GM19467 (cell line): ENCODE data around the gene PFKM.
"Not testable (repeated sequence)": the region's sequence is repeated elsewhere in the genome, so short reads cannot be mapped to it uniquely, and the experiment has no call there.

Experiments used
- ATAC-seq: cut with Tn5 transposase; IDR thresholded peaks from one replicate; pipeline ENCODE4 v1.9.1; 2021; ENCODE audit warnings: mild to moderate bottlenecking, moderate library complexity; ENCODE audit not compliant: unreplicated experiment

PFKM gene

DNA sequence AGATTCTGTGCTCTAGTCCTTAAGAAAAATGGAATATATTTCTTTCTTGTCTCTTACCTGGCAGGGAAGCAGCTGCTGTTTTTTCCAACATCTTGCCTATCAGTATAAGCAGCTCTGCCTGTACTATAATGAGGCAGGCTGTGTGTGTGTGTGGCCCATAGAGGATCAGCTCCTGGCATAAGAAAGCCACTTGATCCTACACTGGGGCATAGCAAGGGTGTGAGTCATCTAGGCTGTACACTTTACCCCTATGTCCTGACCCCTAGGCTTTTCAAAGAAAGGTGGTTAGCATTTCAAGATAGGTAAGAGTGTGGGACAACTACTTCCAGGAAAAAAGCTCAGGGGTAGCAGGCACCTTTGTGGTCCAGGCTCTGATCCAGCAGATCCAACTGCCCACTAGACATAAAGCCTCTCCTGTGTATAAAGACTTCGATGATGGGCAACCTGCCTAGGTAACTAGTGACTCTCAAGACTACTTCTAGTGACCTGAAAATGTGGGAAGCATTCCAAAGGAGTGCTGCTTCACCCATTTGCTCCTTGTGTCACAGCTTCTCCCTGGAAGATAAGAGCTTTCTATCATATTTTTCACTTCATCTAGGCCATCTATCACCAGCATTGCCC lies 8.4 kb upstream of the PFKM start:
- no peak for ATAC-seq

DNA sequence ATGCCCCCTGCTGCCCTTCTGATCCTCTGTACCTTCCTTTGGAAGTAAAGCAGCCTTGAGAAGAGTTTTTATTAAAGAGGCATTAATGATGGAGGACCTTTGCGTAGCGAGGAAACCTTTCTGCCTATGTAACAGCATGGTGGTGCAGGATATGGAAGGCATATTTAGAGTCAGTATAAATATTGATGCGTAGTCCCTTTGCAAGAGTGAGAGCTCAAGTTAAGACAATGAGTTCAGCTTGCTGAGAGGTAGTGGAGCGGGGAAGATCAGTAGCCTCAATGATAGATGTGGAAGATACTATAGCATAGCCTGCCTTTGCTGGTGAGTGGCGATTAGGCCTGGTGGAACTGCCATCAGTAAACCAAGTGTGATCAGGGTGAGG lies 7.9 kb upstream of the PFKM start:
- ATAC-seq = not testable (repeated sequence)

DNA sequence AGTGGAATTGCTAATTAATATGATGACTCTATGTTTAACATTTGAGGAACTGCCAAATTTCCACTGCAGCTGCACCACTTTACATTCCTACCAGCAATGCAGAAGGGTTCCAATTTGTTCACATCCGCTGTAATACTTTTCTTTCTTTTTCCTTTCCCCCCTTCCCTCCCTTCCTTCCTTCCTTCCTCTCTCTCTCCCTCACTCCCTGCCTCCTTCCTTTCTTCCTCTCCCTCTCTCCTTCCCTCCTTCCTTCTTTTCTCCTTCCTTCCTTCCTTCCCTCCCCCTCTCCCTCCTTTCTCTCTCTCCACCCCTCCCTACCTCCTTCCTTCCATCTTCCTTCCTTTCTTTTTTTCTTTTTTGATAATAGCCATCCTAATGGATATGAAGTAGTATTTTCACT lies 3.2 kb upstream of the PFKM start:
- ATAC-seq = no peak

DNA sequence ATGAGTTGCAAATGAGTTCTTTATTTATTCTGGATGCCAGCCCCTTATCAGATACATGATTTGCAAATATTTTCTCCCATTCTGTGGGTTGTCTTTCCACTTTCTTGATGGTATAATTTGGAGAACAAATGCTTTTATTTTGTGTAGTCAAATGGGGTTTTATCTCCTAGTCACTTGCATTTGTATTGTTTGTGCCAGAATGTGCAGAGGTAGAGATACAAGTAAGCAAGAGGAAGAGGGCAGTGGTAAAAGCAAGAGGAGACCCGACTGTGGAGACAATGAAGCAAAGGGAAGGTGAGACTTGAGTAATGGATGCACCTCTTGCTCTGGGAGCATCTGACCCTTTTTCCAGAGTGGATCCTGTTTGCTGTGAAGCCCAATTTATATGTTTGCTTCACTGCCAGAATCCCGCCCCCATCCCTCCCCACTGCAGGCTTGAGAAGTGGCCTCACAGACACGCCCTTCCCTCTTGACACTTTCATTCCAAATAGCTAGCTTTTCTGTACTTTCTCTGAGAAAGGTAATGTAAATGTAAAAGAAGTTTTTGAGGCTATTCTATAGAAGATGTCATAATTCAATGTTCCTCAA lies 786 bp upstream of the PFKM start:
- no peak for ATAC-seq

DNA sequence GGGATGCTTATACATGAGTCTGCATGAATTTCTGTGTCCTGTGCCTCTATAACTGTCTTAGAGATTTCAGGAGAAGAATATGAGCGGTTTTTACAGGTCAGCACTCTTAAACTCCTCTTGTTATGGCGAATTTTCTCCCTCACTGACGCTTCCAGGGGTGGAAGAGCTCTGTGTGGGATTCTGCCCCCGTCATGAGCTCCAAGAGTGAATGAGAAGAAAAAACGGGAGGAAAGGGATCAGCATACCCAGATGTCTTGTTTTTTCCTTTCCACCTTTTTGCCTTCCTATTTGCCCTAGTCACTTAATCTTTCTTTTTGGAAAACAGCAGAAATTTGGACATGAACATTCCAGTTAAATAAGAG lies 651 bp downstream of the PFKM start:
- no peak for ATAC-seq

DNA sequence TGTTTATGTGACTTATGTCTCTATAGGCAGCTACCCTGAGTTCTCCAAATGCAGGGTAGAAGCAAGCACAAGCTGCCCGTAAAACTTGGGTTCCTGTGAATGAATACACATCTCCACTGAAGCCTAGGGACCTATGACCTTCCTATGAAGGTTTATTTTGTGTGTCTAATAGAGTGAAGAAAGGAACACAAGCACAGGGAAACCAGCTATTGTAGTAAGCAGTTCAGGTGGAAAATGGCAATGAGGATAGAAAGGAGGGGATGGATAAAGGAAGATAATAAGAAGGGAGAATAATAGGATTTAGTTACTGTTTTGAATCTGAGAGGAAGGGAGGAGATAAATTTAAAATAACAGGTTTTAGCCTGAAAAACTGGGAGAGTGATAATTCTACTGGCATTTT lies 2.4 kb downstream of the PFKM start:
- no peak for ATAC-seq

DNA sequence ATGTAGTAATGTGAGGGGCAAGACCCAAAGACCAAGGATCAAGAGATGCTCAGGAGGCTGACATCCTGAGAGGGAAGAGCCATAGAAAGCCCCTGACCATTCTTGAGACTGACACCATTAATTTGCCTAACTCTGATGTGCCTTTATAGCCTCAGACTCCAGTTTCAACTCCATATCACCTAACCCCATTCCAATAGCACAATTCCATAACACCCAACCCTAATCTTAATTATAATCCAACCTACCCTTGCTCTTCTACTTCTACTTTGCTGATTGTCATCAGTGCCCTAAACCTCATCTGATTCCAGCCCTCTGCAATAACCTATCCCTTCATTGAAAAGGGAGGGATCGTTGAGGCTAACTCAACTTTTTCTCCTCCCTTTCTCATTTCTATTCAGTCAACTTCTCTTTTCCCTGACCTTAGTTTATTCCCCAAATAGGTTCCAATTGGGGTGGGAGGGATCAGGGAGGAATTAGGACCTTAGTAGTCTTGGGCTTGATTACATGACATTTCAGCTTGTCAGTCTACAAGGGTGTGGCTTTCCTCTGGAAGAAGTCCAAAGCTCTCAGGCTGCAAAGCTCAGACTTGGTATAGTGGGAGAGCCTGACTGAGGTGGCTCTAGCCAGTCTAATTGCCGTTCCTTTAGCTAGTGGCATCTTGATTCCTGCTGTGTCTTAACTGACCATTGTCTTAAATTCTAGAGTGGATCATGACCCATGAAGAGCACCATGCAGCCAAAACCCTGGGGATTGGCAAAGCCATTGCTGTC lies 3.1 kb downstream of the PFKM start:
- ATAC-seq = no peak

DNA sequence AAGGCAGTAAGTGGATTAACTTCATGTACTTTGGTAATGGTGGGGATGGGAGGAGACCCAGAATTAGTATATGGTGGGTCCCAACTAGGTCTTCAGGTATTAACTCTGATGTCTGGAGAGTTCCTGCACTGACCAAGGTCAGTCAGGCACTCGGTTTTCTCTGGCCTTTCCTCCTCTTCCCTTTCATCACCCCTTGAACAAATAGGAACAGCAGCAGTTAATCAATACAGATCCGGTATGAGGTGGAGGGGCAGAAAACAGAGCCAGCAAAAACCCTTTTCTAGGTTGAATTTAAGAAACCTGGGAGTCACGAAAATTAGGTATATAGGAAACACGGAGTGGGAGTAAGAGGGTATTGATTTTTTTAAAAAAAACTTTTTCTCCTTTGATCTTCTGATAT lies 4.0 kb downstream of the PFKM start:
- no peak for ATAC-seq

DNA sequence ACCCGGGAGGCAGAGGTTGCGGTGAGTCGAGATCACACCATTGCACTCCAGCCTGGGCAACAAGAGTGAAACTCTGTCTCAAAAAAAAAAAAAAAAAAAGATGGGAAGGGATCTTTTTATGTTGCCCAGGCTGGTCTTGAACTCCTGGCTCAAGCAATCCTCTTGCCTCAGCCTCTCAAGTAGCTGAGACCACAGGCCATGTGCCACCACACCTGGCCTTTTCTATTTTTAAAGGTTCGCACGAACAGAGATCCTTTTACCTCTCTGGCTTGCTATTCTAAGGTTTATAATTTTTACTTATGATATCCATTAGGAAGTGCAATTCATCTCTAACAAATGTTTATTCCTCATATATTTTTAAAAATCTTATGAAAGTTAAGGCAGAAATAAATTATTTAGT lies 6.4 kb downstream of the PFKM start:
- ATAC-seq = not testable (repeated sequence)

DNA sequence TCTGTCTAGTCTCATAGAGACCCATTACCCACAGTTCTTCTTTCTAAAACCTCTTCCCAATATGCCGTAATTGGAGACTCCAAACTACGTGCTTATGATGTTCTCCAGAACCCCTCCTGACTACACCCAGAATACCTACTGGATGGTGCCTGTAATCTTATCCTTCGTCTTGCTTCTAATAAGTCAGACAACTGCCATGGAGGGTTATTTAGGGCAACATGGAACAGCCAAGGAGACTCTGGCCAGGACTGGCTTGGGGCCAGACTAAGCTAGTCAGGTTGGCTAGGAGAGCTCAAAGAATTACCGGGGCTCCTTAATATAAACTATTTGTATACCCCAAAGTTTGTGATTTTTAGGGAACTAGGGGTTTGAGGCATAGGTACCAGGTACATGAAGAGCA lies 6.8 kb downstream of the PFKM start:
- no peak for ATAC-seq

DNA sequence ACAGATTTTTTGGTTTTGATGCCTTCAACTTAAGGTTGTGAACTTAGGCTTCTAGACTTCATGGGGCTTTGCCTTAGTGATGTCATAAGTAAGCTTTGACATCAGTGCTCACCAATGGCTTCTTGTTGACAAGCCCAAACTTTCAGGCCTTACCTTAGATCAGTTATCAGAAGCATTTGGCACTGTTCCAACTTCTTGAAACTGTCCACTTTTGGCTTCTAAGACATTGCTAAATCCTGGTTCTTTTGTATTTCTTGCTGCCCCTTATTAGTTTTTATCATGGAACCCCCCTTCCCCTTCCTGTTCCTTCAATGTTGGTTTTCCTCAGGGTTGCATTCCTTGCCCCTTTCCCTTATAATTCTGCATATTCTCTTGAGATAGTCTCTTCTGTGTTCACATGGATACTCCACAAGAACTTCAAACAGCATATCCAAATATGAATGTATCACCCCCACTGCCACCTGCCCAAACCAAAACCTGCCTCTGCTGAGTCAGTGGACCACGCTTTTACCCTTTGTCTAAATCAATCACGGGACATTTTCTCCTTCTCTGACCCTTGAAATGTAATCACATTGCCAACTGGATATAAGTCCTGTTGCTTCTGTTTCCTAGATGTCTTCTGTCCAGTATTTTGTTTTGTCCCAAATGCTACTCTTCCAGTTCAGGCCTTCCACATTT lies 7.9 kb downstream of the PFKM start:
- no peak for ATAC-seq

DNA sequence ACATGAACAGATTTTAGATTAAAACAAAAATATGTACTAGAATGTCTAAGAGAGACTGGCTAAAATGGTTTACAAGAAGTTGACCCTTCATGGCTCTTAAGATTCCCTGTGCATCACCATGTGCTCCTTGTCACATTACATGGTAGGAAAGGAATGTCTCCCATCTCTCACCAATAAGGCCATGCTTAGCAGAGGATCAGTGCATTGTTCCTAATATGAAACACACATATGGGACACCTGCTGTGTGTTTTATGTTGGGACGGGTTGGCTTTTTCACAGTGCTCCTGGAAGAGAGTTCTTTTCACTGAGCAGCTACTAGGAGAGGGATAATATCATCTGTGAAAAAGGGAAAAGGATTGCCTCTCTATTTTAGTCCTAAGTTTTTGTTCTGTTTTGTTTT lies 9.6 kb downstream of the PFKM start:
- no peak for ATAC-seq

DNA sequence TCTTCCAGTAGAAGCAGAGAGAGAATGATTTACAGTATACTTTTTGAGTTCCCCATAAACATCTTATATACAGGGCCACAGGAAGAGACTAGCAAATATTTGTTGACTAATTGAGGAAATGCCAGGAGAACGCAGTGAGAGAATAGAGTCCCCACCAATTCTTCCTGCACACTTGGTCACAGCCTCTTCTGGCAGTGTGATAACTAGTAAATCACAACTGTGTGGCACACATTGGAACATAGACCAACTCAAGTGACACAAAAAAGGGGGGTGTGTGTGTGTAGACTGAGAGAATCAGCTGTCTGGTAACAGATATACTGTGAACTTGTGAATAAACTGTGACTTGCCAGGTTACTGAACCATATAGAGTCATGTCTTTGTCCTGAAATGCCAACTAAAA lies 10.2 kb downstream of the PFKM start:
- ATAC-seq = no peak

DNA sequence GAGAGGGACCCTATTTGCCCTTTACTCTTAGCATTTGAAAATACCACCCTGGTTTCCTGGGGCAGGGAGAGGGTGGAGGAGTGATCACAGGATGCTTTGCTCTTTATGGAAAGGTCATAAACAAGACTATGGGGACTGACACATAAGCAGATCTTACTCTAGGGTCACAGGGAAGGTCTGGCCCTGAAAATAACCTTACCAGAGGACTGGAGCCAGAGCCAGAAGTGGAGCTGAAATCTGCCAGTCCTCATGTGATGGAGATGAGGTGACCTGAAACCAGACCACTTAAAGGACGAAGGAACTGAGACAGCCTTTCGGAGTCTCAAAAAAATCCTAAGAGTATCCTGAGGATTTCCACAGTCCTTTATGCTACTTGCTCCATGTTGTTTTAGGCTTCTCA lies 12.4 kb downstream of the PFKM start:
- no peak for ATAC-seq

DNA sequence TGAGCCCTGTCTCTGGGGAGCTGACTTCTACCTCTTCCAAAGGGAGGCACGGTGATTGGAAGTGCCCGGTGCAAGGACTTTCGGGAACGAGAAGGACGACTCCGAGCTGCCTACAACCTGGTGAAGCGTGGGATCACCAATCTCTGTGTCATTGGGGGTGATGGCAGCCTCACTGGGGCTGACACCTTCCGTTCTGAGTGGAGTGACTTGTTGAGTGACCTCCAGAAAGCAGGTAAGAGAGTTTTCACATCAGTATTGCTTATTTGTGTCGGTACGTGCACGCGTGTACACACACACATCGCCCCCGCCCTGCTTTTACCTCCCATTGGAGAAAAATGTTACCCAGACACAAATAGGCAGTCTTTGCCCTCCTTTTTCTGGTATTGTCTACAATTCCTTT lies 13.7 kb downstream of the PFKM start:
- no peak for ATAC-seq

DNA sequence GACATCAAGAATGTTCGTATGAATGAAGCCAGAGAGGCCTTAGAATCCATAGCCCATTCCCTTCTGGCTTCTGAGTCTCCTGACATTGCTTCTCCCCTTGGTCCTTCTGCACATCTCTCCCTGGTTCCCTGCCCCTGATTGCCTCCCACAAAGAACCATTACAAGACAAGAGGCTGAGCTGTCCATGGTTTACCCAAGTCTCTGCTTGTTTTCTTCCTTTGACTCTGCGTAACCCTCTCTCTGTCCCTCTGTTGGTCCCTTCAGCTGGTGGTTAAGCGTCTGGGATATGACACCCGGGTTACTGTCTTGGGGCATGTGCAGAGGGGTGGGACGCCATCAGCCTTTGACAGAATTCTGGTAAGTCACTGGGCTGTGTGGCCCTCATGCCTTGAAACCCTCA lies 15.9 kb downstream of the PFKM start:
- no peak for ATAC-seq

DNA sequence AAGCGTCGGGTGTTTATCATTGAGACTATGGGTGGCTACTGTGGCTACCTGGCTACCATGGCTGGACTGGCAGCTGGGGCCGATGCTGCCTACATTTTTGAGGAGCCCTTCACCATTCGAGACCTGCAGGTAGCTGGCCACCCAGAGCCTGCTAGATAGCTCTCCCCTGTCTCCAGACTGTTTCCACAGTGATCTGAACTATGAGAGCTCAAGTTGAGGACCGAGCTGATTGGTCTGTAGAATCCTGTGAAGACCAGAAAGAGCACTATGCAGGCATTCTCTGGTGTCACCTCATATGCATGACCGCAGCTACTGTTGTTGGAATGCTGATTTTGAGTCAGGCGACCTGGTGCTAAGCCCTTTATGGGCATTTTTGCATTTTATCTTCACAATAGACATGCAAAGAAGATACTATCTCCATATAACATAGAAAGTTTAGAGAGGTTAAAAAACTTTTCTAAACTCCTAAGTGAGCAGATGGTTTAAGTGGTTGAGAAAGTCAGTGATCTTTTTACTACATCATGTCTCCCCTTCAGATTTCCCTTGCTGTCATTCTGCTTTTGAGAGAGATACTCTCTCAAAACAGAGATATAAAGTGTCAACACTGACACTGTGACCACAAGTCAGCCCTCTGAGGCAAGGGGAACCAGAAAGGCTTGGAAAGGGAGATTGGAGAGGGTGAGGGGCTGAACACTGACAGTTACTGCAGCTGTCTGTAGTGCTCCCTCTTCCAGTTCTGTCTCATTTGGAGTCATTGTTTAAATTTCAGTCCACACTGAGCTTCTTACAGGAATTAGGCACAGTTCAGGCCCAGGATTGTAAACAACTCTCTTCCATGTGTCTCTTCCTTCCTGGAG lies 23.9 kb downstream of the PFKM start:
- no peak for ATAC-seq

DNA sequence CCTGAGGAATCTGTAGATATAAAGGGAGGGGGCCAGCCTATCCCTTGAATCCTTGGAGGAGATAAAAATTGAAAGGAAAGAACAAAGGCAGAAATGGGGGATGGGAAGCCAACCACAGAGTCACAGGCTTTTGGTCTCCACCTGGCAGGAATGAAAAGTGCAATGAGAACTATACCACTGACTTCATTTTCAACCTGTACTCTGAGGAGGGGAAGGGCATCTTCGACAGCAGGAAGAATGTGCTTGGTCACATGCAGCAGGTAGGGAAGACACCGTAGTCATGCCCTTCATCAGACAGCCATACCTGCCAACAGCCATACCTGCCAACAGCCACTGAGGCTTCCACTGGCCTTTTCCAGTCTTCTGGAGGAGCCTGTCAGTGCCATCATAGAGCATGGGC lies 24.7 kb downstream of the PFKM start:
- no peak for ATAC-seq

DNA sequence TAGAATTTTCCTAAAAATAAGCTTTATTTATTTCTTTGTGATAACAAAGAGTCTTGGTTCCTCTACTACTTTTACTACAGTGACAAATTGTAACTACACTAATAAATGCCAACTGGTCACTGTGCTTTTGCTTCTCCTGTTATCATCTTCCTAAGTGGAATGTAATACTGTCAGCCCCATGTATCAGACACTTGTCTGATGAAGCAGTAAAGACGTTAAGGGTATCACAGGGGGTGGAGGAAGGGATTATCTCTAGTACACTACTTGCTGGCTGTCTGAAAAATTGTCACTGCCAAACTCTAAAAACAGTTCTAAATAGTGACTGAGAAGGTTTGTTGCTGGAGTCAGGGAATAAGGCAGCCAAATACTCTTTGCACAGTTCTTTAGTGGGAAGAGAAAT lies 26.8 kb downstream of the PFKM start:
- no peak for ATAC-seq

DNA sequence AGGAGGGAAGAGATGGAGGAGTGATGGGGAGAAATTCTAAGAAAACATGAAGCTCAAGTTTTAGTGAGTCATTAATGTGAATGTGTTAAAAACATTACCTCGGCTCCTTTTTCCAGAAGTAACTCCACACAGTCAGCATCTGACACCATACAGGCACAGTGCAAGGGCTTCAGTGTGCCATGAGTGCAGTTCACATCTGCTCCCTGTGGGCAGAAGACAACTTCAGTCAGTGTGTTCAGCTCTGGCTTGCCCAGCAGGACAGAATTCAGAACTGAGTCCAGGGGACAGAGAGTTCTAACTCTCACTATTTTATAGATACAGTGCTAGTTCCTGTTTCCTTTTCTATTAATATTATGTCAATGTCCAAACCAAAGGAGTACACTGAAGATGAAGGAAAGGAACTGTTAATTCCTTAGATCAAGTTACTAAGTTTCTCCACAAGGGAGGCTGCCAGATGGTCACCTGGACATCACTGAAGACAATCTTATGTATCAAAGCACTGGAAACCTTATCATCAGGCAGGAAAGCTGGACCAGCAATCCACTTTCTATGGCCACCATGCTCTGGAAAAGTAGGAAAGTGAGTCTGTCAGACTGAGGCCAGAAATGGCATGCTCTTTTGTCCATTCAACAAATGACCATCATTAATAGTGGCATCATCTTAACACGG lies 32.1 kb downstream of the PFKM start:
- ATAC-seq = no peak

DNA sequence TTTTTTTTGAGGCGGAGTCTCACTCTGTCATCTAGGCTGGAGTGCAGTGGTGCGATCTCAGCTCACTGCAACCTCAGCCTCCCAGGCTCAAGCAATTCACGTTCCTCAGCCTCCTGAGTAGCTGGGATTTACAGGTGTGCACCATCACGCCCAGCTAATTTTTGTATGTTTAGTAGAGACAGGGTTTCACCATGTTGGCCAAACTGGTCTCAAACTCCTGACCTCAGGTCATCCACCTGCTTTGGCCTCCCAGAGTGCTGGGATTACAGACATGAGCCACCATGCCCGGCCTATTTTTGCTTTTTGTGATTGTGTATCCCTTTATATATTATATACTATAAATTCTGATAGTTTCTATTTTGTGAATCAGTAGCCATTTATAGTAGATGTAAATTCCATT lies 36.6 kb downstream of the PFKM start:
- ATAC-seq = not testable (repeated sequence)
